Measurements from ENCODE around the gene EVX2. TPM values are rescaled to one million over a fixed set of nuclear protein-coding genes. Genes with fewer than 3 reads are reported as not detected.

The EVX2 gene
- polyA plus RNA-seq, 1 experiment = not detected

- ChIA-PET CTCF (no interaction called here), POLR2A (no interaction called here)
- no peak for DNase-seq (ENCODE audit: low read depth, low spot score)
- TF ChIP-seq, protein P1, sequence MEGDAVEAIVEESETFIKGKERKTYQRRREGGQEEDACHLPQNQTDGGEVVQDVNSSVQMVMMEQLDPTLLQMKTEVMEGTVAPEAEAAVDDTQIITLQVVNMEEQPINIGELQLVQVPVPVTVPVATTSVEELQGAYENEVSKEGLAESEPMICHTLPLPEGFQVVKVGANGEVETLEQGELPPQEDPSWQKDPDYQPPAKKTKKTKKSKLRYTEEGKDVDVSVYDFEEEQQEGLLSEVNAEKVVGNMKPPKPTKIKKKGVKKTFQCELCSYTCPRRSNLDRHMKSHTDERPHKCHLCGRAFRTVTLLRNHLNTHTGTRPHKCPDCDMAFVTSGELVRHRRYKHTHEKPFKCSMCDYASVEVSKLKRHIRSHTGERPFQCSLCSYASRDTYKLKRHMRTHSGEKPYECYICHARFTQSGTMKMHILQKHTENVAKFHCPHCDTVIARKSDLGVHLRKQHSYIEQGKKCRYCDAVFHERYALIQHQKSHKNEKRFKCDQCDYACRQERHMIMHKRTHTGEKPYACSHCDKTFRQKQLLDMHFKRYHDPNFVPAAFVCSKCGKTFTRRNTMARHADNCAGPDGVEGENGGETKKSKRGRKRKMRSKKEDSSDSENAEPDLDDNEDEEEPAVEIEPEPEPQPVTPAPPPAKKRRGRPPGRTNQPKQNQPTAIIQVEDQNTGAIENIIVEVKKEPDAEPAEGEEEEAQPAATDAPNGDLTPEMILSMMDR (IDR thresholded peaks at IDR 0.05; ENCODE audit: low read depth, low read length) = no peak
- Histone ChIP-seq H3K9me3 (ENCODE audit: control insufficient read depth, insufficient read depth, low read length) (no peaks in the 10 kb centered on the region; the same call in 1 of the 2 replicates), H3K27ac (ENCODE audit: low read depth, low read length) (no peak overlapping the region), H3K27me3 (ENCODE audit: control insufficient read depth, insufficient read depth, low read length) (peaks cover 84% of the 10 kb centered on the region), H3K4me3 (ENCODE audit: low read depth, low read length) (no peak overlapping the region)
These were observed 10.5 kb downstream of the EVX2 start for GRCh38 chr2:176072951-176073904.

- Histone ChIP-seq H3K27ac (ENCODE audit: low read depth, low read length) (no peak overlapping the region), H3K9me3 (ENCODE audit: control insufficient read depth, insufficient read depth, low read length) (peaks cover 3% of the 10 kb centered on the region; the same call in 1 of the 2 replicates), H3K27me3 (ENCODE audit: control insufficient read depth, insufficient read depth, low read length) (peaks cover 90% of the 10 kb centered on the region), H3K4me3 (ENCODE audit: low read depth, low read length) (no peak overlapping the region)
- TF ChIP-seq, protein P1 (IDR thresholded peaks at IDR 0.05; ENCODE audit: low read depth, low read length) = no peak
- DNase-seq (ENCODE audit: low read depth, low spot score) = no peak
- ChIA-PET CTCF (no interaction called here), POLR2A (no interaction called here)
These were observed 11.5 kb downstream of the EVX2 start for GRCh38 chr2:176072292-176072669.

DNA sequence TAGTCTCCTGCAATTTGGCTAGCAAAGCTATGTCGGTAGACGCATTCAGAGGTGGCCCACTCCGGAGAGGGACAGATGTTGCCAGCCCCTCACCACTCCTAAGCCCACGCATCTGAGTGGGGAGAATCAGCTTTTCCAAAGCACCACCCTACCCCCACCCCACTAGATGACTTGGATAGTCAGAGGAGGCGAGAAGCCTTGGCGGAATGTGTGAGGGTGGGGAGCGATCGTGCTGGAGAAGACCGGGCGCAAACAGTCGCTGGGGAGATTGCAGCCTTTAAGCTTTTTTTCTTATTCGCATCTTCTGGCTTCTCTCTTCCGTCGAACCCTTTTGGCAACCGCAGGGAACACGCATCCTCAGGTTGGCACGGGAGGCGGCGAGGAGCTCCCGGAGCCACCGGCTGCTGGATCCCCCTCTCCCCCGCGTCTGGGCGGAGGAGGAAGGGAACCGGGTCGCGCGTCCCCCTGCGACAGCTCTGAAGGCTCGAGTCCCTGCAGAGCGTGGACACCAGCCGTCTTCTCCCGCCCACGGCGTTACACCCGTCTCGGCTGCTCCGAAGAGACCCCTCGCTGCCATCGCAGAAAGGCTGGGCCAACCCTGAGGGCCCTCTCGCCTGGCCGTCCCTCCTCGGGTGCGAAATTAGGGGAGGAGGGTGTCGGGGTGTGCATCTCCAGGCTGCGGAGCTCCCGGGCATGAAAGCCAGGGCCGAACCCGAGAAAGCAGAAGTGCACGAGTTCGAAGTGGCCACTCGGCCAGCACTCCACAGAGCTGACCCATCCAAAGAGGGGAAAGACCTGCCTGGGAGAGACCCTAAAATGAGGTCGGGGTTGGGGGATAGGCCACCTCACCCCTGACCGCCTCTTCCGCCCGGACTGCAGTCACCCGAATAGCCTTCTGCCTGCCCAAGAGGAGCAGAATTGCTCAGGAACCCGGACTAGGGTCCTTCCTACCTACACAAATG lies 12.2 kb downstream of the EVX2 start:
- TF ChIP-seq, protein P1 (IDR thresholded peaks at IDR 0.05; ENCODE audit: low read depth, low read length) = no peak
- H3K4me3 ChIP-seq (ENCODE audit: low read depth, low read length) = no peak overlapping the region
- H3K9me3 ChIP-seq (ENCODE audit: control insufficient read depth, insufficient read depth, low read length) = peaks cover 3% of the 10 kb centered on the region; the same call in 1 of the 2 replicates
- H3K27ac ChIP-seq (ENCODE audit: low read depth, low read length) = no peak overlapping the region
- peaks cover 91% of the 10 kb centered on the region for H3K27me3 ChIP-seq (ENCODE audit: control insufficient read depth, insufficient read depth, low read length)
- POLR2A ChIA-PET = no interaction called here
- no peak for DNase-seq (ENCODE audit: low read depth, low spot score)
- CTCF ChIA-PET = interaction anchor here (0.8 kb wide), 1 partner anchor 10 kb away, joined by 4 read pairs; no protein-coding TSS in a partner anchor

- peaks cover 68% of the 10 kb centered on the region for H3K27me3 ChIP-seq (ENCODE audit: control insufficient read depth, insufficient read depth, low read length)
- CTCF ChIA-PET = no interaction called here
These were observed 15.3 kb downstream of the EVX2 start for GRCh38 chr2:176068419-176068832.

More at GRCh38 chr2:176068419-176068832, 15.3 kb downstream of the EVX2 start:
- H3K4me3 ChIP-seq (ENCODE audit: low read depth, low read length) = no peak overlapping the region
- peaks cover 3% of the 10 kb centered on the region; the same call in 1 of the 2 replicates for H3K9me3 ChIP-seq (ENCODE audit: control insufficient read depth, insufficient read depth, low read length)
- DNase-seq (ENCODE audit: low read depth, low spot score) = no peak
- TF ChIP-seq, protein P1 (IDR thresholded peaks at IDR 0.05; ENCODE audit: low read depth, low read length) = no peak
- POLR2A ChIA-PET = no interaction called here
- H3K27ac ChIP-seq (ENCODE audit: low read depth, low read length) = no peak overlapping the region
